Naive thymus-derived CD8-positive, alpha-beta T cell (primary cell): ENCODE results near the gene HHLA2. TPM values are rescaled to one million over a fixed set of nuclear protein-coding genes. Genes with fewer than 3 reads are reported as not detected.

Experiments used
- ATAC-seq, 2 donors: fragments of 150-1000 bp; cut with Tn5 transposase in 1 of 2; sonication (Bioruptor Pico), chemical (Tn5 transposase) in 1 of 2; 1 replicate in 1 of 2; 2 replicates in 1 of 2; pipeline ENCODE4 v1.10.0; 2021; ENCODE audit warnings: mild to moderate bottlenecking in 2 of 2, moderate library complexity in 2 of 2
- POLR2A ChIA-PET: fragments of 350-600 bp; sonication (Branson Sonifier 250); formaldehyde crosslinking; loops from one replicate; lab custom pipeline; 2021; ENCODE audit warnings: antibody characterized with exemption; lab: Charles Lee
- DNase-seq, 10 donors: peaks; one replicate each; pipeline versions ENCODE4 v3.0.0 to v3.0.0-alpha.2; 2020 to 2022
- H3K27ac Mint-ChIP-seq, 10 donors: one replicate each; pipeline ENCODE4 v1.8.0; 2020 to 2022; ENCODE audit warnings: mild to moderate bottlenecking in 10 of 10, mixed read lengths in 10 of 10, moderate library complexity in 4 of 10, inconsistent platforms in 1 of 10
- H3K27me3 Mint-ChIP-seq, 5 donors: one replicate each; pipeline ENCODE4 v1.8.0; 2021 to 2022; ENCODE audit warnings: mixed read lengths in 5 of 5
- H3K36me3 Mint-ChIP-seq, 3 donors: one replicate each; pipeline ENCODE4 v1.8.0; 2020 to 2022; ENCODE audit warnings: mixed read lengths in 3 of 3, mild to moderate bottlenecking in 2 of 3, inconsistent platforms in 1 of 3
- H3K4me1 Mint-ChIP-seq, 4 donors: one replicate each; pipeline ENCODE4 v1.8.0; 2021 to 2022; ENCODE audit warnings: mixed read lengths in 4 of 4
- H3K4me3 Mint-ChIP-seq, 10 donors: one replicate each; pipeline ENCODE4 v1.8.0; 2020 to 2022; ENCODE audit warnings: mild to moderate bottlenecking in 10 of 10, mixed read lengths in 10 of 10, moderate library complexity in 6 of 10, inconsistent platforms in 1 of 10
- H3K9me3 Mint-ChIP-seq, 9 donors: one replicate each; pipeline ENCODE4 v1.8.0; 2020 to 2022; ENCODE audit warnings: mixed read lengths in 9 of 9, mild to moderate bottlenecking in 3 of 9, inconsistent platforms in 1 of 9, moderate library complexity in 1 of 9
- polyA plus RNA-seq, 3 donors: library from polyadenylated mRNA; unstranded; fragments of 300-500 nt; fragmentation: Illumina TruSeq; gene quantifications; one replicate each; pipeline ENCODE4 v1.2.3, GENCODE V29; 2021
- total RNA-seq, 8 experiments: library from RNA in 2 of 8; stranded (reverse) in 2 of 8; gene quantifications; one replicate each; pipeline ENCODE4 v1.2.3 and lab custom pipeline; 2021 to 2026

The HHLA2 gene
- total and polyA plus RNA-seq, 5 experiments from 2014 or later: 0.44 to 0.75 (median 0.48) TPM; not detected in 2

DNA sequence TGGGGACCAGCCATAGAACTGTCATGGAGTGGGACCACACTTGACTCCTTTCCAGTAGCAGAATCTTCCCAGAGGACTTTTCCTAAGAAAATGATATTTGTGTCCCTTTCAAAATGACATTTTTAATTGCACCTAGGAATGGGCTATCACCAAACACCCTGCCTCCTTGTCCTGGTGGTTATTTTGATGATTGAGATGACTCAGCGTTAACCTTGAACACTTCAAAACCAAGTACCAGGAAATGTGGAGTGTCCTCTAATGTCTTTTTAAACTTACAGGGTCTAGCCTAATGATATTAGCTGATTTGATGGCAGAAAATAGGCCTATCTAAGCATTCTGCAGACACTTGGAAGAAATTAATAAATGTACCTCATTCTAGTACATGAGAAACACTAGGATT lies 90.7 kb downstream of the HHLA2 start:
- H3K36me3 Mint-ChIP-seq: no peaks in the 10 kb centered on the region
- no peak overlapping the region for H3K4me3 Mint-ChIP-seq
- POLR2A ChIA-PET: no interaction called here
- ATAC-seq (no peak), DNase-seq (no peak)
- H3K4me1 Mint-ChIP-seq: peaks cover 0 to 17% (median 0%) of the 10 kb centered on the region in 4 donors
- no peaks in the 10 kb centered on the region for H3K9me3 Mint-ChIP-seq
- H3K27me3 Mint-ChIP-seq: peaks cover 0 to 13% (median 0%) of the 10 kb centered on the region in 5 donors
- H3K27ac Mint-ChIP-seq: no peak overlapping the region

DNA sequence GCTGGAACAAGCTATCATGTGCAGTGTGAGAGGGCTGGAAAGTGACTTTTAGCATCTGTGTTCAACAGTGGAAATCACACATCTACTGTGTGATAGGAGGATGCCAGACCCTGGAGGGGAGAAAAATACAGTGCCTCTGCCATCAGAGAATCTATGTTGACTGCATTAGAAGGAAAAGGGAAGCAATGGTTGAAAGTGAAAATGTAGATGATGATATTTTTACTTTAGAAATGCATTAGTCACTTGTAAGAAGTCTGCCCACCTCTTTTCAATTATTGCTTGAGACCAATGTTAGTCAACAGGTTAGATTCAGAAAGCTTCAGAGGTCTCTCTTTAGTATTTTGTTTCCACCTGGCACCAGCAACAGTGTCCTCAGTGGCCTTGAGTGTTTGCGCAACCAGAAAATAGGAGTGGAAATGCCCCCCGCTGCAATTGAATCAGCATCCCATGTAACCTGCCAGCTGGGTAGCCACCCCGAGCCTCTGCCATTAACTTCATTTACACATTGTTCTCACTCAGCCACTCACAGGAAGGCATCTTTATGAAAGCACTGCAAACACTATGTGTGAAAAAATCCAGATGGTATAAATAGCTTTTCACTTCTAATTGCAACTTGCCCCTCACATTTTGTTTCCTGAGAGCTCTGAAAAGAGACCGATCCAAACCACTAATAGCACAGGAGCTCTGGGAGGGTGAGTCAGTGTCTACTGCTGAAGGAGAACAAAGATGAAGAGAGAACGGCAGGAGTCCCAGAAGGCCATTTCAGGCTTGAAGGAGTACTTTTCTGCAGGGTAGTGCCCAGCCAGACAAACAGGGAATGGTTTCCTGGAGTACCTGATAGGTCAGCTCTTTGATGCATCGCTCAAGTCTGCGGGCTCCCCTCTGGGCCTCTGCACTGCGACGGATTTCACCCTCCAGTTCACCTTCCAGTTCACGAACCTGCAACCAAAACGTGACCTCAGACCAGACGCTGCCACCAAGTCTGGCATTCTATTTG lies 92.1 kb downstream of the HHLA2 start:
- POLR2A ChIA-PET: no interaction called here
- Mint-ChIP-seq H3K4me3 (no peak overlapping the region), H3K9me3 (no peaks in the 10 kb centered on the region)

DNA sequence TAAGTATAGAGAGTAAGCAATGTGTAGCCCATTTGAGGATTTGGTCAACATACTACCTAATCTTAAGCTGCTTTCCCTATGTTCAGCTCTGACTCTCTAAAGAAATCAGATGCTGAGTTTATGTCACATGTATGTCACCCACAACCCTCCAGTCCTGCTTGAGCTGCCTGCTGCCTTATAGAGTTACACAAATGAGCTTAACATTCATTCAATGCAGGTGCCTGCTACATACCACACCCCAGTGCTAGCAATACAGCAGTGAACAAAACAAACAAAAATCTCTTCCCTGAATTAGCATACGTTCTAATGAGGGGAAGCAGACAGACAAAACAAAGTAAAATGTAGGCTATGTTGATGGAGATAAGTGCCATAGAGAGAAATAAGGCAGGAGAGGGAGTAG lies 93.0 kb downstream of the HHLA2 start:
- no peaks in the 10 kb centered on the region for H3K9me3 Mint-ChIP-seq
- H3K27ac Mint-ChIP-seq: no peak overlapping the region
- H3K27me3 Mint-ChIP-seq: peaks cover 0 to 14% (median 0%) of the 10 kb centered on the region in 5 donors
- no peak overlapping the region for H3K4me3 Mint-ChIP-seq
- no peaks in the 10 kb centered on the region for H3K36me3 Mint-ChIP-seq
- no peak for ATAC-seq
- DNase-seq: no peak
- peaks cover 0 to 17% (median 0%) of the 10 kb centered on the region in 4 donors for H3K4me1 Mint-ChIP-seq
- POLR2A ChIA-PET: no interaction called here

More for the DNA sequence above, 92.1 kb downstream of the HHLA2 start:
- H3K27me3 Mint-ChIP-seq: peaks cover 0 to 14% (median 0%) of the 10 kb centered on the region in 5 donors
- peaks cover 0 to 17% (median 0%) of the 10 kb centered on the region in 4 donors for H3K4me1 Mint-ChIP-seq
- no peaks in the 10 kb centered on the region for H3K36me3 Mint-ChIP-seq
- ATAC-seq (no peak), DNase-seq (no peak)
- peak overlapping the region in 1 of 10 donors; percentile 51 for H3K27ac Mint-ChIP-seq

DNA sequence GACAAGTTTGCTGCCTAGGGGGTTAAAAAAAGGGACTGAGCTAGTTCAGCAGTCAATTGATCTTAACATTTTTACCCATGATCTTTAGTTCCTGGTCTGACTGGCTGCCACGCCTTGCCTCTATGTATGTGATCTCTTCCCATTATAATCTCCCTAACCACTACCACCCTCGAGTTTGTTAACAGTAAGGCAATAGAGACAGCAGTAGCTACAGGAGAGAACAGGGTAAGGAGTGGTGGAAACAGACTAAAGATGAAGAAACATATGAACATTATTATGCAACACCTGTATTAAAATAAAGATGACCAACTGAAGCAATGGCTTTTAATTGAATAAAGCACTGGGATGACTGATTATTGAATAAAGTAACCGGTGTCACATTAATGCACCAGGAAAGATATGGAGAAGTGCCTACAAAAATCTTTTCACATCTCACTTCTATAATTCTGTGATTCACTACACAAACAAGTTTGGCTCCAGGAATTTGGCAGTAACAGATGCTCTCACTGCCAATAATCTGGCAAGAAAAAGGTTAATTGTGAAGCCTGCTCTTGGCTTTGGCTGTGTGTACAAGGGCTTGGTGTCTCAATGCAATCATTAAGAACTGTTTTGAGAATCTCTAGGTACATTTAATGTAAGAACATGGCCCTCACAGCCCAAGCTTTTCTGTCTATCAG lies 95.7 kb downstream of the HHLA2 start:
- no peak for ATAC-seq
- POLR2A ChIA-PET: no interaction called here
- no peaks in the 10 kb centered on the region for H3K9me3 Mint-ChIP-seq

DNA sequence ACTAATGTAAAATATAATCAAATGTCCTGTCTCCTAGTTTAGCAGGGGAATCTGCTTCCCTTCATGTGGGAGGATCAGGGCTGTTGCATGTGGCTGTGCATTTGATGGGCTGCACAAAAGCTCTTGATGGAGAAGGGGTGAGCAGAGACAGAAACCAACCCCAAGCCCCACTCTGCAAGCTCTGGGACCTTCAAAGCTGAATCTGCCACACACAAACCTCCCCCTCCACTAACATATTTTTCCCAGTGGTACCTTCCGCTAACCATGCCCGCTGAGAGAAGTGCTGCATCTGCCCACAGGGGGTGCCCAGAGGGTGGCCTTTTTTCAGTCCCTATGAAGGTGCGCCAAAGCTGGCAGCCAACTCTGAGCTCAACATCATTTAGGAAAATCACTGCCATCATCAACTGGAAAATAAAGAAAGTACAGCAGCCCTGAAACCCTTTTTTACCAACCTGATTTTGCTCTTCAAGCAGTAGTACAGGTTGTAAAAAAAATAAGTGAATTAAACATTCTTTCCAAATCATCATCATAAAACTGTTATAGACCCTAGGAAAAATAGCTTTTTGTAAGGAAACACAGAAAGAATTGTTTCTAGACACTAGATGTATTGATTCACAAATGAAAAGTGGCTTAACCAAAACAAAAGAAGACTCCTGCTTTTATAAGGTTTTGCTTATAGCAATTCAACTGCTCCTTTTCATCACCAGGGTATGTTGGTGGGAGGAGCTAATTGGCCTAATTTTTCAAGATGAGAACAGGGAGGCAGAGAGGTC lies 97.0 kb downstream of the HHLA2 start:
- Mint-ChIP-seq H3K27ac (no peak overlapping the region), H3K36me3 (no peaks in the 10 kb centered on the region), H3K9me3 (no peaks in the 10 kb centered on the region), H3K4me1 (peaks cover 0 to 11% (median under 1%) of the 10 kb centered on the region in 4 donors), H3K27me3 (peaks cover 0 to 27% (median 3%) of the 10 kb centered on the region in 5 donors), H3K4me3 (no peak overlapping the region)
- DNase-seq (no peak), ATAC-seq (no peak)
- POLR2A ChIA-PET: no interaction called here

More for the DNA sequence above, 95.7 kb downstream of the HHLA2 start:
- H3K36me3 Mint-ChIP-seq: no peaks in the 10 kb centered on the region
- H3K27me3 Mint-ChIP-seq: peaks cover 0 to 18% (median under 1%) of the 10 kb centered on the region in 5 donors
- no peak overlapping the region for H3K4me3 Mint-ChIP-seq
- no peak for DNase-seq
- H3K27ac Mint-ChIP-seq: no peak overlapping the region
- peaks cover 0 to 17% (median under 1%) of the 10 kb centered on the region in 4 donors for H3K4me1 Mint-ChIP-seq

DNA sequence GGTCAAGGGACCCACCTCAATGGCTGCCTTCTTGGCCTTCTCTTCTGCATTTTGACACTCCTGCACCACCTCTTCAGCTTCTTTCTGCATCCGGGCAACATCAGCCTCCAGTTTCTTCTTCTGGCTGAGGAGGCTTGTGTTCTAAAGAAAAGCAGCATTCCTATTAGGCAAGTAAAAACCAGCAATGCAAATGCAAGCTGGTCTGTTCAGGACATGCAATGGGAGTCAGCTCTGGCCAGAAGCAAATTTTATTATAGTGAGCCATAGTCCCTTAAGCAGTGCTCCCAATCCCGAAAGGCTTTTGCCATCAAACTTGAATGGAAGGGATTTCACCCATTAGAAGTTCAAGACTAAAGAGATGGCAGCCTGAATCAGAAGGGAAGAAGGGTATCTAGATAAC lies 97.7 kb downstream of the HHLA2 start:
- Mint-ChIP-seq H3K4me1 (peaks cover 0 to 5% (median under 1%) of the 10 kb centered on the region in 4 donors), H3K9me3 (no peaks in the 10 kb centered on the region), H3K27ac (no peak overlapping the region), H3K4me3 (no peak overlapping the region), H3K36me3 (no peaks in the 10 kb centered on the region), H3K27me3 (peaks cover 0 to 27% (median 3%) of the 10 kb centered on the region in 5 donors)
- DNase-seq: no peak
- POLR2A ChIA-PET: no interaction called here
- no peak for ATAC-seq

DNA sequence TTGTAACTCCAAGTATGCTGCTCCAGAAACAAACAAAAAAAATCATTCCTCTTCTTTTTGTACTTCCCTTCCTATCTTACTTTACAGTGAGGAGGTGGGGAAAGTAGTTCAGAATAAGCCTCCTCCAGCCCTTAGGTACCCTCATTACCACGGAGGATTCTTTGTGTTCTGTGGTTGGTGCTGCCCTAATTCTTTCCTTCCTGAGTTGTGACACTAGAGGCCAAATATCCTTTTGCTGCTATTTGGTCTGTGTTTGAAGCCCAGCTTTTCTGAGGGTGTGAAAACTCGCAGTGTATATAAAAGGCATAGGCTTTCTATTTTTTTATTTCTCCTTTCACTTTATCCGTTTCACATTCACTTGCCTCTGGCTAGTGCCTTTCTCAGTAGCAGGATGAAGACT lies 98.2 kb downstream of the HHLA2 start:
- peaks cover 0 to 27% (median 4%) of the 10 kb centered on the region in 5 donors for H3K27me3 Mint-ChIP-seq
- peak overlapping the region in 1 of 10 donors; percentile 57 for H3K27ac Mint-ChIP-seq
- H3K36me3 Mint-ChIP-seq: no peaks in the 10 kb centered on the region
- ATAC-seq (no peak), DNase-seq (no peak)
- peaks cover 0 to 2% (median 0%) of the 10 kb centered on the region in 4 donors for H3K4me1 Mint-ChIP-seq
- POLR2A ChIA-PET: no interaction called here
- peaks cover 0 to under 1% (median 0%) of the 10 kb centered on the region in 9 donors for H3K9me3 Mint-ChIP-seq
- H3K4me3 Mint-ChIP-seq: no peak overlapping the region

DNA sequence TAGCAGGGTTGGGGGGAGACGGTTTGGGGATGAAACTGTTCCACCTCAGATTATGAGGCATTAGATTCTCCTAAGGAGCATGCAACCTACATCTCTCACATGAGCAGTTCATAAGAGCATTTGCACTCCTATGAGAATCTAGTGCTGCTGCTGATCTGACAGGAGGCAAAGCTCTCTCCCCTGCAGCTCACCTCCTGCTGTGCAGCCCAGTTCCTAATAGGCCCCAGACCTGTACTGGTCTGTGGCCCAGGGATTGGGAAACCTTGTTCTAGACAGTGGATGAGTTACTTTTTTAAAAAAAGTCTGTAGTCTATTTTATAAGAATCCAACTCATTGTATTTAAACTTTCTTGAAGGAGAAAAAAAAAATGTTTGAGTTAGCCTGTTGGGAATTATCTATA lies 100.0 kb downstream of the HHLA2 start:
- H3K4me1 Mint-ChIP-seq: peaks cover 0 to 2% (median 0%) of the 10 kb centered on the region in 4 donors
- peaks cover 0 to 8% (median 0%) of the 10 kb centered on the region in 9 donors for H3K9me3 Mint-ChIP-seq
- H3K27me3 Mint-ChIP-seq: peaks cover 0 to 22% (median 4%) of the 10 kb centered on the region in 5 donors
- H3K27ac Mint-ChIP-seq: no peak overlapping the region
- H3K36me3 Mint-ChIP-seq: peaks cover 0 to 6% (median 0%) of the 10 kb centered on the region in 3 donors
- ATAC-seq (no peak), DNase-seq (no peak)
- no peak overlapping the region for H3K4me3 Mint-ChIP-seq
- POLR2A ChIA-PET: no interaction called here

DNA sequence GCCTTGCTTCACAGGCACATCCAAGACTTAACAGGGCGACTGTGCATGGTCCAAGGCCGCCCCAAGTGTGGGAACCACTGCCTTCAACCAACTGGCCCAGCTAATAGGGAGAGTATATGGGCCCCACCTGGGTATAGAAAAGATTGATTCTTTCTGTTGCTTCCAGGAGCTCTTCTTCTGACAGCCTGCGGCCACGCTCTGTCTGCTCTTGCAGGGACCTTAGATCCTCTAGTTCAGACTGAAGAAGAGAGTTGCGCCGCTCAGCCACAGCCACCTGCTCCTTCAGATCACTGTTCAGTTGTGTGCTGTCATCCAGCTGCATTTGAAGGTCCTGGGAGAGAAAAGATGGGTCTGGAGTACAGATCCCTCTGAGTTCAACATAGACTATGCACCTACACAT lies 102.2 kb downstream of the HHLA2 start:
- H3K27ac Mint-ChIP-seq: no peak overlapping the region
- POLR2A ChIA-PET: no interaction called here
- no peak overlapping the region for H3K4me3 Mint-ChIP-seq
- ATAC-seq (no peak), DNase-seq (no peak)
- peaks cover 0 to 8% (median 0%) of the 10 kb centered on the region in 9 donors for H3K9me3 Mint-ChIP-seq
- H3K27me3 Mint-ChIP-seq: peaks cover 0 to 13% (median 4%) of the 10 kb centered on the region in 5 donors
- peaks cover 0 to 6% (median 0%) of the 10 kb centered on the region in 3 donors for H3K36me3 Mint-ChIP-seq
- peaks cover 0 to 2% (median 0%) of the 10 kb centered on the region in 4 donors for H3K4me1 Mint-ChIP-seq

DNA sequence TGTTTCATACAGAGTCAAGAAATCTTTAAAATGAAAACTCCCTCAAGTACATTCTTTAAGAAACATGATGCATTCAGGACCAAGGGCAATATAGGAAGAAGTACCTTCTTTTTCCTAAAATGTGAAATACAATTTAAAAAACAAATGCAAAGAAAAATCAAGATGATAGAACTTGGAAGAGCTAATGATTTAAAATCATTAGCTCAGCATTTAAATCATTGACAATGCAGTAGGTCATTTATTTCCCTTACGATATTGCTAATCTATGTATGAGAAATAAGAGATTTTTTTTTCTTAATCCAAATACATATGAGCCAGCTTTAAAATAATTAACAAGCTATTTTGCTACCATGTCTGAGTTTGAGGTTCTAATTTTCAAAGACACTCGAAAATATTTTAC lies 105.5 kb downstream of the HHLA2 start:
- Mint-ChIP-seq H3K9me3 (peaks cover 0 to 8% (median 0%) of the 10 kb centered on the region in 9 donors), H3K27me3 (peaks cover 0 to 12% (median 4%) of the 10 kb centered on the region in 5 donors), H3K4me1 (peaks cover 0 to 6% (median 1%) of the 10 kb centered on the region in 4 donors), H3K4me3 (no peak overlapping the region), H3K27ac (no peak overlapping the region), H3K36me3 (peaks cover 0 to 6% (median 0%) of the 10 kb centered on the region in 3 donors)
- ATAC-seq: no peak
- POLR2A ChIA-PET: interaction anchor here (0.5 kb wide), 1 partner anchor 1134 kb away, joined by 3 read pairs; no protein-coding TSS in a partner anchor
- DNase-seq: no peak

DNA sequence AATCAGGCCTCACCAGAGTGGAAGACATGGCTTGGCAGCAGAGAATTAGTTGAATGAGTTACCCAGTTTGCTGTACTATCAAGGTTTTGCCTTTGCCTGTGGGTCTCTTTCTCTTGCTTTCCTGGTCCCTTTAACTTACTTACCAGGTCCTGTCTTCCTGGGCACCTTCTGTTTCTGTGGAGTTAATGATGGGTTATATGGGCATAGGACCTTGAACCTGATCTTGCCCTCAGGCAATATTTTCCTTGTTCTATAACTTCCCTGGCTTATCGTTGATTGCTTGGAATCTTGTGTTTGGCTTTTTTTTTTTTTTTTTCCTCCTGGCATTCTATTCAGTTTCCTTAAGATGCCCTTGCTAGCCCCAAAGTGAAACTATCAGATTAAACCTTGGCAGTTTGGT lies 106.8 kb downstream of the HHLA2 start:
- Mint-ChIP-seq H3K4me1 (peaks cover 0 to 20% (median 2%) of the 10 kb centered on the region in 4 donors), H3K36me3 (peaks cover 0 to 6% (median 0%) of the 10 kb centered on the region in 3 donors), H3K27me3 (peaks cover 0 to 1% (median 0%) of the 10 kb centered on the region in 5 donors), H3K4me3 (no peak overlapping the region), H3K9me3 (peaks cover 0 to 8% (median 0%) of the 10 kb centered on the region in 9 donors), H3K27ac (peak overlapping the region in 2 of 10 donors; percentile 3 to 10)
- no peak for ATAC-seq
- no peak for DNase-seq
- POLR2A ChIA-PET: interaction anchor here (1.0 kb wide), 1 partner anchor 475 kb away, joined by 5 read pairs; no protein-coding TSS in a partner anchor
